Measurements from ENCODE around the gene CENPO. TPM values are rescaled to one million over a fixed set of nuclear protein-coding genes. Genes with fewer than 3 reads are reported as not detected.
"Not testable (repeated sequence)": the region's sequence is repeated elsewhere in the genome, so short reads cannot be mapped to it uniquely, and the experiment has no call there.

CENPO gene
- total RNA-seq, 2 experiments from 2014 or later = 52.0 to 56.4 TPM

- Mint-ChIP-seq H3K27me3 (no peaks in the 10 kb centered on the region), H3K9me3 (no peaks in the 10 kb centered on the region), H3K36me3 (ENCODE audit: low read depth) (peaks cover 13% of the 10 kb centered on the region), H3K27ac (no peak overlapping the region), H3K4me1 (peaks cover 17% of the 10 kb centered on the region), H3K4me3 (no peak overlapping the region)
- ChIA-PET CTCF (interaction anchor here (0.6 kb wide), 1 partner anchor 8 kb away, joined by 3 read pairs; no protein-coding TSS in a partner anchor), POLR2A (no interaction called here)
- DNase-seq = no peak
Measured at GRCh38 chr2:24830351-24830750, 37.1 kb downstream of the CENPO start.

DNA sequence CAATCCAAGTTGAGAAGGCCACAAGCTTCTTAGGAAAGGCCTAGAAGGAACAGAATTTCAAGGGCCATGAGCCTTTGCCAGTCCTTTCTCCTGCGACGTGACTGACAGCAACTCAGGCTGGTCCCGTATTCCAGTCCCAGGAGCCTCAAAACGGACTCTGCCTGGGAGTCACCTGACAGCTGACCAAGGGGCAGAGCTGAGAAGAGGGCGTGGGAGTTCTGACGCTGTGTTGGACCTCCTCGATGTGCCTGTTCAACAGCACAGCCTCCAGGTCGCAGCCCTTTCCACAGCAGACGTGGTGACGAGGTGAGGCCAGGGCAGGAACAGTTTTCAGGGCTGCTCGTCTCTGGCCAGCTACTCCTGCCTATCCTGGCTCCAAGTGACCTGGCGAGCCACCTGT, 37.6 kb downstream of the CENPO start:
- POLR2A ChIA-PET = no interaction called here
- H3K4me3 Mint-ChIP-seq = no peak overlapping the region

GRCh38 chr2:24831221-24832072, 38.2 kb downstream of the CENPO start:
- H3K36me3 Mint-ChIP-seq (ENCODE audit: low read depth) = peaks cover 3% of the 10 kb centered on the region
- H3K27ac Mint-ChIP-seq = peak overlapping the region; percentile 60
- H3K4me1 Mint-ChIP-seq = peaks cover 6% of the 10 kb centered on the region
- ChIA-PET POLR2A (no interaction called here), CTCF (interaction anchor here (1.4 kb wide), 1 partner anchor 10 kb away, joined by 3 read pairs; no protein-coding TSS in a partner anchor)
- no peaks in the 10 kb centered on the region for H3K27me3 Mint-ChIP-seq
- H3K9me3 Mint-ChIP-seq = no peaks in the 10 kb centered on the region
- DNase-seq = no peak
- H3K4me3 Mint-ChIP-seq = no peak overlapping the region

More for the DNA sequence above, 37.6 kb downstream of the CENPO start:
- H3K36me3 Mint-ChIP-seq (ENCODE audit: low read depth) = peaks cover 8% of the 10 kb centered on the region
- no peak for DNase-seq
- no peaks in the 10 kb centered on the region for H3K9me3 Mint-ChIP-seq
- H3K27me3 Mint-ChIP-seq = no peaks in the 10 kb centered on the region
- peaks cover 13% of the 10 kb centered on the region for H3K4me1 Mint-ChIP-seq
- H3K27ac Mint-ChIP-seq = no peak overlapping the region
- CTCF ChIA-PET = no interaction called here

DNA sequence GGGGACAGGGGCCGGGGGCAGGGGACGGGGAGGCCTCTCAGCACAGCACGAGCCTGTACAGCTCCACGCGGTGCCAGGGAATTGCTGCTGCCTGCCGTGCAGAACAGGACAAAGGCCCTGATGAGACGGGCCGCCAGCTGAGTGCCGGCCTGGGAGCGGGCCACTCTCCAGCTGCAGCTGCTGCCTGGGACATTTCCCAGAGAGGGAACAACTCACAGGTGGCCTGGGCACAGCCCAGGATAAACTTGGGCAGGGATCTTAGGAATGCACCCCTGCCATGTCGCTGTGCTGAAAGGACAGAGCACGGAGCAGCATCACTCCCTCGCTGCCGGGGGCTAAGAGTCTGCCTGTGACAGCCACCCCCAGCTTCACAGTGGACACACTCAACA, 38.8 kb downstream of the CENPO start:
- Mint-ChIP-seq H3K27ac (no peak overlapping the region), H3K4me3 (no peak overlapping the region), H3K4me1 (peaks cover 2% of the 10 kb centered on the region), H3K9me3 (no peaks in the 10 kb centered on the region), H3K27me3 (no peaks in the 10 kb centered on the region), H3K36me3 (ENCODE audit: low read depth) (peaks cover 2% of the 10 kb centered on the region)
- CTCF ChIA-PET = interaction anchor here (1.4 kb wide), 1 partner anchor 9 kb away, joined by 3 read pairs; no protein-coding TSS in a partner anchor
- DNase-seq = no peak
- POLR2A ChIA-PET = no interaction called here

DNA sequence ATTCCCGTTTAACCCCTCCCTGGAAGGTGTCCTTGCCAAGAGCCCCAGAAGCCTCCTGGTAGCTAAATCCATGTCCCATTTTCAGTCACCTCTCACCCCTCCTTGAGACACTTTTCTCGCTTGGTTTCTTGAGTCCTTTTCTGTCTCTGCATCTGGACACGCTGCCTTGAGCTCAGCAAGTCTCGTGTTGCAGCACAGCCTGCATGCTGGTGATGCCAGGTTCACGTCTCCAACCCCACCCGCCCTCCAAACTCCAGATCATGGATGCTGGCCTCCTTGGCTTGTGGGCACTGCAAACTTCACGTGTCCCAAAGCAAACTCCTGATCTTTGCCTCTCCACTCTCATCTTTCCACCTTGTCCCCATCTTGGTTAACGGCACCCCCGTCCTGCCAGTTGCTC, 39.3 kb downstream of the CENPO start:
- CTCF ChIA-PET = interaction anchor here (1.4 kb wide), 1 partner anchor 9 kb away, joined by 3 read pairs; no protein-coding TSS in a partner anchor
- no peaks in the 10 kb centered on the region for H3K27me3 Mint-ChIP-seq
- peaks cover 2% of the 10 kb centered on the region for H3K4me1 Mint-ChIP-seq
- POLR2A ChIA-PET = no interaction called here
- DNase-seq = no peak
- H3K27ac Mint-ChIP-seq = no peak overlapping the region
- no peak overlapping the region for H3K4me3 Mint-ChIP-seq
- peaks cover 3% of the 10 kb centered on the region for H3K36me3 Mint-ChIP-seq (ENCODE audit: low read depth)
- no peaks in the 10 kb centered on the region for H3K9me3 Mint-ChIP-seq

- no peaks in the 10 kb centered on the region for H3K9me3 Mint-ChIP-seq
- H3K27me3 Mint-ChIP-seq = no peaks in the 10 kb centered on the region
- H3K27ac Mint-ChIP-seq = peak overlapping the region; percentile 2
- H3K4me3 Mint-ChIP-seq = no peak overlapping the region
- DNase-seq = no peak
- no peaks in the 10 kb centered on the region for H3K4me1 Mint-ChIP-seq
- CTCF ChIA-PET = no interaction called here
- H3K36me3 Mint-ChIP-seq (ENCODE audit: low read depth) = peaks cover 1% of the 10 kb centered on the region
- POLR2A ChIA-PET = no interaction called here
Measured at GRCh38 chr2:24832931-24833701, 39.9 kb downstream of the CENPO start.

DNA sequence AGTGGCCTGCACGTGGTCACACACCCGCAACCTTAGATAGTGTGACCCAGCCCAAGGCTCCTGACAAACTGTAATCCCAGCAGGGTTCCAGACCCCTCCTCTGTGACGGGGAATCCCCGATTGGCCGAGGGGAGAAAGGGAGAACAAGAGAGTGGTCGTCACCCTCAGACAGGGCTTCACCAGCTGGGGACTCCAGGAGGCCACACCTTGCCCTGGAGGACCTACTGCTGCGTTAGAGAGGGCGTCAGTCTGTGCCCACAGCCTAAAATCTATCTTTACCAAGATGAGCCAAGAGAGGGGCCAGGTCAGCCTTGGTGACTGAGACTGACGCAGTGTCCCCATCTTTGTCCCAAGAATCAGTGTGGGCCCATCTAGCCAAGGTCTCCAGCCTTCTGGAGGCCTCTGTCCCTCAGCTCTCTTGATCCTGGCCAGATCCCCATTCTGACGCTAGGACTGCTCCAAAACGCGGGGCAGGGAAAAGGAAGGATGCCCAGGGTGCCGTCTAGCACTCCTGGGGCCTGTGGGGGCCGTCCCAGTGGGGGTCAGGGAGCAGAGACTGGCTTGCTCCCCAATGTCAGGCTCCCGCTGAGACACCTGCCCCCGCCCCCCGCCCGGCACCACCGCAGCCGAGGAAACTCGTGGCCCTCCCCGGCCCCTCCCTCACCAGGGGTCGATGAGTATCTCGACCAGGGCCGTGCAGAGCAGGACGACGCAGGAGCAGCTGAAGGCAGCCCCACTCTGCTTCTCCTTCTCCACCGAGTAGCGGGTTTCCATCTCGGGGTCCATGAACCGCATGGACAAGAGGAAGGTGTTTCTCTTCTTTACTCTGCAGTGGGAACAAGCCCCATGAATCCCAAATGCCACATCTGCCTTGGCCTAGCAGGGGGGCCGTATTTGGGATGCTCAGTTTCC, 40.9 kb downstream of the CENPO start:
- Mint-ChIP-seq H3K9me3 (no peaks in the 10 kb centered on the region), H3K4me3 (no peak overlapping the region), H3K36me3 (ENCODE audit: low read depth) (peaks cover 1% of the 10 kb centered on the region), H3K27me3 (no peaks in the 10 kb centered on the region), H3K4me1 (no peaks in the 10 kb centered on the region), H3K27ac (no peak overlapping the region)
- ChIA-PET CTCF (interaction anchor here (1.4 kb wide), 1 partner anchor 110 kb away, joined by 3 read pairs; no protein-coding TSS in a partner anchor), POLR2A (no interaction called here)
- DNase-seq = no peak

DNA sequence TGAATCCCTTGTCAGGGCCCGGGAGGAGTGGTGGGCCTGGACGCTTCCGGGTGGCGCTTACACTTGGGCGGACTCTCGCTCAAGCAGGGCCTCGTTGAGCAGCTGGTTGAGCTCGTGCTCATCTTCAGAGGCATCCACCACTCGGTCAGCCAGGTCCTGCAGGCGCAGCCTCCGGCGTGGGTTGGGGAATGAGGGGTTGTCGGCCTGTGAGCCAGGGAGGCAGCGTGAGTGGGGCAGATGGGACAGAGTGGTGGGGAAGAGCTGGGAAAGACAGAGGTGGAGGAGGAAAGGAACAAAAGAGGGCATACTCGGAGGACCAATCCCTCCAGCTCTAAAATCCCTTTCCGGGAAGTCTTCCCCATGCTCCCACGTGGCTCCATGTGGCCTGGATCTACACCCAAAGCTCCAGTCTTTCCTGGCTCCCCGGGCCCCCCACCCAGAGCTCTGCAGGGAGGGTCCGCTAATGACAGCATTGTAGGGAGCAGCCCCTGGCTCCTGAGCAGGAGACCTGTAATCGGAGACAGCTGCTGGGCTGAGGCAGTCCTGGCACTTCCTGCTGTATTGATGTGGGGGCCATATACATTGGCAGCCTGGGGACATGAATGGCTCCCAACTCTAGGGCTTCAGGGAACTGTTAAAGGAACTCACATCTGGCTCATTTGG, 41.6 kb downstream of the CENPO start:
- DNase-seq = no peak
- Mint-ChIP-seq H3K9me3 (no peaks in the 10 kb centered on the region), H3K36me3 (ENCODE audit: low read depth) (peaks cover 1% of the 10 kb centered on the region), H3K27ac (no peak overlapping the region), H3K27me3 (no peaks in the 10 kb centered on the region), H3K4me1 (no peaks in the 10 kb centered on the region), H3K4me3 (no peak overlapping the region)
- CTCF ChIA-PET = interaction anchor here (0.6 to 1.5 kb wide), 3 partner anchors 7 to 109 kb away, joined by 3 to 4 read pairs (median 3); no protein-coding TSS in a partner anchor
- POLR2A ChIA-PET = no interaction called here

GRCh38 chr2:24835411-24835810, 42.2 kb downstream of the CENPO start:
- H3K27me3 Mint-ChIP-seq; DNase-seq; H3K9me3 Mint-ChIP-seq; H3K36me3 Mint-ChIP-seq (ENCODE audit: low read depth); H3K27ac Mint-ChIP-seq; H3K4me3 Mint-ChIP-seq; POLR2A ChIA-PET; H3K4me1 Mint-ChIP-seq: not testable (repeated sequence)
- CTCF ChIA-PET = interaction anchor here (0.6 to 1.5 kb wide), 3 partner anchors 8 to 108 kb away, joined by 3 to 4 read pairs (median 3); no protein-coding TSS in a partner anchor

- H3K27me3 Mint-ChIP-seq = no peaks in the 10 kb centered on the region
- H3K36me3 Mint-ChIP-seq (ENCODE audit: low read depth) = peaks cover 1% of the 10 kb centered on the region
- no peak for DNase-seq
- H3K4me1 Mint-ChIP-seq = no peaks in the 10 kb centered on the region
- ChIA-PET CTCF (interaction anchor here (1.5 kb wide), 1 partner anchor 9 kb away, joined by 4 read pairs; no protein-coding TSS in a partner anchor), POLR2A (no interaction called here)
- no peaks in the 10 kb centered on the region for H3K9me3 Mint-ChIP-seq
- no peak overlapping the region for H3K27ac Mint-ChIP-seq
- H3K4me3 Mint-ChIP-seq = no peak overlapping the region
Measured at GRCh38 chr2:24836206-24836605, 43.0 kb downstream of the CENPO start.

GRCh38 chr2:24836706-24837105, 43.5 kb downstream of the CENPO start:
- H3K27ac Mint-ChIP-seq = no peak overlapping the region
- H3K27me3 Mint-ChIP-seq = no peaks in the 10 kb centered on the region
- DNase-seq = no peak
- H3K9me3 Mint-ChIP-seq = no peaks in the 10 kb centered on the region
- no peak overlapping the region for H3K4me3 Mint-ChIP-seq
- ChIA-PET CTCF (interaction anchor here (0.5 to 1.5 kb wide), 2 partner anchors 9 to 65 kb away, joined by 3 to 4 read pairs; no protein-coding TSS in a partner anchor), POLR2A (no interaction called here)
- H3K4me1 Mint-ChIP-seq = no peaks in the 10 kb centered on the region
- peaks cover 1% of the 10 kb centered on the region for H3K36me3 Mint-ChIP-seq (ENCODE audit: low read depth)

DNA sequence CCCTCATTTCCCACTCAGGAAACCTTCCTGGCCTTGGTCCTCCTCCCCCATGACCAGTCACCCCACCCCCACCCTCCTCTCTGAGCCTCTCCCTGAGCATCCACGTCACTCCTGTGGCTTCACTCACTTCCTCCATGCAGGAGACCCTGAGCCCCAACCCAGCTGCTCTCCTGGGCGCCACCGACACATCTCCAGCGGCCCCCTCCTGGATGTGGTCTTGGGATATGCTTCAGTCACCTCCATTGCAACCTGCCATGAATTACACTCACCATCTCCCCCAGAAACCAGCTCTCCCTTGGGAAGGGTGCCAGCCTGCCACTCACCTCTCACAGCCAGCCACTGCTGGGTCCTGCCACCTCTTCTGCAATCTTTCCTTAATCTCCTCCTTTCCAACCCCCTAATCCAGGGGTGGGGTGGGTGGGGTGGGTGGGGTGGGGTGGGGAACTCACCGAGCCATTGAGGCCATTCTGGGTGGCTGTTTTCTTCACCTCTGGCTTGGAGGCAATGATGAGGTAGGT, 44.8 kb downstream of the CENPO start:
- POLR2A ChIA-PET = no interaction called here
- H3K27ac Mint-ChIP-seq = no peak overlapping the region
- no peaks in the 10 kb centered on the region for H3K27me3 Mint-ChIP-seq
- H3K36me3 Mint-ChIP-seq (ENCODE audit: low read depth) = peaks cover 1% of the 10 kb centered on the region
- no peak for DNase-seq
- no peaks in the 10 kb centered on the region for H3K9me3 Mint-ChIP-seq
- no peaks in the 10 kb centered on the region for H3K4me1 Mint-ChIP-seq
- no peak overlapping the region for H3K4me3 Mint-ChIP-seq
- CTCF ChIA-PET = interaction anchor here (0.5 kb wide), 1 partner anchor 8 kb away, joined by 3 read pairs; no protein-coding TSS in a partner anchor
